Measurements from ENCODE around the gene OR51B5. TPM values are rescaled to one million over a fixed set of nuclear protein-coding genes. Genes with fewer than 3 reads are reported as not detected.

OR51B5 gene
- total and polyA plus RNA-seq, 2 experiments from 2014 or later, result not detected

- no peak for ATAC-seq
- H3K4me1 ChIP-seq (ENCODE audit: insufficient read depth), result peaks cover 5% of the 10 kb centered on the region
- H3K27me3 ChIP-seq (ENCODE audit: insufficient read depth), result no peaks in the 10 kb centered on the region
- no peak overlapping the region for H2AFZ ChIP-seq
- Mint-ChIP-seq H3K9me3 (no peaks in the 10 kb centered on the region), H3K27ac (no peak overlapping the region), H3K4me1 (no peaks in the 10 kb centered on the region), H3K4me3 (no peak overlapping the region), H3K36me3 (ENCODE audit: low read depth) (no peaks in the 10 kb centered on the region), H3K27me3 (ENCODE audit: insufficient read depth, low read depth, poor library complexity) (no peaks in the 10 kb centered on the region)
- H3K27ac ChIP-seq (ENCODE audit: low read depth), result no peak overlapping the region
- H3K4me3 ChIP-seq, result no peak overlapping the region
- no peaks in the 10 kb centered on the region for H3F3A ChIP-seq (replicated peaks; ENCODE audit: low read depth)
- H3K79me2 ChIP-seq (replicated peaks; ENCODE audit: insufficient read depth), result no peaks in the 10 kb centered on the region
- no peaks in the 10 kb centered on the region for H4K20me1 ChIP-seq (replicated peaks; ENCODE audit: insufficient read depth)
- H3K36me3 ChIP-seq (ENCODE audit: insufficient read depth), result no peaks in the 10 kb centered on the region
- H3K4me2 ChIP-seq, result no peak overlapping the region
- no peak for TF ChIP-seq ZNF114 (CRISPR knock-in tag; IDR thresholded peaks at IDR 0.05)
- peak; percentile 36 to 53 for TF ChIP-seq CTCF (conservative IDR thresholded peaks at IDR 0.05; ENCODE audit: low read depth in 2 of 2)
- 0 out of 2 replicates have a peak, but pooled peaks cover 3% of the 10 kb centered on the region for H3K9me2 ChIP-seq (ENCODE audit: insufficient read depth)
- no peak for DNase-seq (ENCODE audit: low spot score)
Measured at GRCh38 chr11:5390210-5390609, 46.9 kb upstream of the OR51B5 start.

GRCh38 chr11:5384335-5384734, 41.0 kb upstream of the OR51B5 start:
- Histone ChIP-seq H3K79me2 (replicated peaks; ENCODE audit: insufficient read depth) (no peaks in the 10 kb centered on the region), H3K4me2 (no peak overlapping the region), H2AFZ (no peak overlapping the region), H3K36me3 (ENCODE audit: insufficient read depth) (no peaks in the 10 kb centered on the region), H3K27ac (ENCODE audit: low read depth) (no peak overlapping the region), H3K27me3 (ENCODE audit: insufficient read depth) (no peaks in the 10 kb centered on the region), H3F3A (replicated peaks; ENCODE audit: low read depth) (no peaks in the 10 kb centered on the region), H3K9me2 (ENCODE audit: insufficient read depth) (no peaks in the 10 kb centered on the region), H4K20me1 (replicated peaks; ENCODE audit: insufficient read depth) (no peaks in the 10 kb centered on the region), H3K4me1 (ENCODE audit: insufficient read depth) (peaks cover 5% of the 10 kb centered on the region), H3K4me3 (no peak overlapping the region)
- H3K4me1 Mint-ChIP-seq, result peaks cover 5% of the 10 kb centered on the region; the same call in 2 of the 3 replicates
- H3K27ac Mint-ChIP-seq, result no peak overlapping the region
- H3K9me3 Mint-ChIP-seq, result no peaks in the 10 kb centered on the region
- TF ChIP-seq STAT1 (IDR thresholded peaks at IDR 0.05; ENCODE audit: unreplicated experiment) (no peak), CTCF (conservative IDR thresholded peaks at IDR 0.05; ENCODE audit: low read depth in 2 of 2) (peak in 1 of 2 experiments; percentile 18; a peak in 1 of 4 replicates), POLR2AphosphoS5 (IDR thresholded peaks at IDR 0.05; ENCODE audit: low read depth) (no peak), CREB1 (CRISPR knock-in tag; IDR thresholded peaks at IDR 0.05; ENCODE audit: low read depth) (no peak), ZNF114 (CRISPR knock-in tag; IDR thresholded peaks at IDR 0.05) (no peak), EZH2phosphoT487 (IDR thresholded peaks at IDR 0.05; ENCODE audit: unreplicated experiment) (no peak), ETS1 (IDR thresholded peaks at IDR 0.05) (no peak)
- H3K4me3 Mint-ChIP-seq, result no peak overlapping the region
- no peaks in the 10 kb centered on the region for H3K36me3 Mint-ChIP-seq (ENCODE audit: low read depth)
- DNase-seq (ENCODE audit: low spot score) (peak; percentile 16), ATAC-seq (peak; percentile 53)
- H3K27me3 Mint-ChIP-seq (ENCODE audit: insufficient read depth, low read depth, poor library complexity), result no peaks in the 10 kb centered on the region
